Measurements from ENCODE around the gene CEPT1. TPM values are rescaled to one million over a fixed set of nuclear protein-coding genes. Genes with fewer than 3 reads are reported as not detected.

CEPT1 gene
- total and polyA plus RNA-seq, 7 donors, result 6.7 to 13.7 (median 10.0) TPM

GRCh38 chr1:111174070-111174469 lies 34.0 kb downstream of the CEPT1 start:
- TF ChIP-seq, protein P1, sequence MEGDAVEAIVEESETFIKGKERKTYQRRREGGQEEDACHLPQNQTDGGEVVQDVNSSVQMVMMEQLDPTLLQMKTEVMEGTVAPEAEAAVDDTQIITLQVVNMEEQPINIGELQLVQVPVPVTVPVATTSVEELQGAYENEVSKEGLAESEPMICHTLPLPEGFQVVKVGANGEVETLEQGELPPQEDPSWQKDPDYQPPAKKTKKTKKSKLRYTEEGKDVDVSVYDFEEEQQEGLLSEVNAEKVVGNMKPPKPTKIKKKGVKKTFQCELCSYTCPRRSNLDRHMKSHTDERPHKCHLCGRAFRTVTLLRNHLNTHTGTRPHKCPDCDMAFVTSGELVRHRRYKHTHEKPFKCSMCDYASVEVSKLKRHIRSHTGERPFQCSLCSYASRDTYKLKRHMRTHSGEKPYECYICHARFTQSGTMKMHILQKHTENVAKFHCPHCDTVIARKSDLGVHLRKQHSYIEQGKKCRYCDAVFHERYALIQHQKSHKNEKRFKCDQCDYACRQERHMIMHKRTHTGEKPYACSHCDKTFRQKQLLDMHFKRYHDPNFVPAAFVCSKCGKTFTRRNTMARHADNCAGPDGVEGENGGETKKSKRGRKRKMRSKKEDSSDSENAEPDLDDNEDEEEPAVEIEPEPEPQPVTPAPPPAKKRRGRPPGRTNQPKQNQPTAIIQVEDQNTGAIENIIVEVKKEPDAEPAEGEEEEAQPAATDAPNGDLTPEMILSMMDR (IDR thresholded peaks at IDR 0.05), result no peak
- DNase-seq, result no peak
- Histone ChIP-seq H3K36me3 (ENCODE audit: insufficient read depth in 1 of 2, low read depth in 1 of 2) (peaks cover 0 to 78% of the 10 kb centered on the region in 2 donors), H3K4me3 (no peak overlapping the region), H3K27me3 (ENCODE audit: insufficient read depth in 3 of 3, low read length in 2 of 3) (no peaks in the 10 kb centered on the region), H3K4me1 (no peaks in the 10 kb centered on the region), H3K27ac (no peak overlapping the region), H3K9me3 (no peaks in the 10 kb centered on the region)
- ATAC-seq, result no peak
- intact Hi-C loops (cut with DNase I), result loop anchor here in 1 of 2 donors (10.0 kb wide), 1 partner anchor 49 kb away; no protein-coding TSS in a partner anchor

DNA sequence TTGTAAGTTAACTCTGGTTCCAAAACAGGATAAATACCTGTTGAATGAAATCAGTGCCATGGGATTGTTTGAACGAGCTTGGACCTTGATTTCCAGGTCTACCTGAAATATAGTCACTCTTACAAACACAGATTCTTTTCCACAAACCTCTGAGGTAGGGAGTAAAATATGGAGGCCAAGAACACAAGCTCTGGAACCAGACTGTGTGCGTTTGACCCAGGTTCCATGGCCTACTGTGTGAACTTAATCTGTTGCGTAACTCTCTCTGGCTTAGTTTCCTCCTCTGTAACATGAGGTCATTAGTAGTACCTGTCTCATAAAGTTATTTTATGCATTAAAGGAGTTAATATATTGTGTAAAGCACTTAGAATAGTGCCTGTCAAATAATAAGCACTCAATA lies 35.3 kb downstream of the CEPT1 start:
- no peaks in the 10 kb centered on the region for H3K9me3 ChIP-seq
- H3K27me3 ChIP-seq (ENCODE audit: insufficient read depth in 3 of 3, low read length in 2 of 3), result no peaks in the 10 kb centered on the region
- no peak overlapping the region for H3K27ac ChIP-seq
- 79 to 98% (median 84%) methylated on average over 3 of the region's 3 CpGs for WGBS, 3 donors
- TF ChIP-seq, protein P1 (IDR thresholded peaks at IDR 0.05), result no peak
- peaks cover 7% of the 10 kb centered on the region for H3K4me1 ChIP-seq
- no peak for DNase-seq
- intact Hi-C loops (cut with DNase I), result loop anchor here in 1 of 2 donors (10.0 kb wide), 1 partner anchor 51 kb away; no protein-coding TSS in a partner anchor
- H3K36me3 ChIP-seq (ENCODE audit: insufficient read depth in 1 of 2, low read depth in 1 of 2), result peaks cover 0 to 76% of the 10 kb centered on the region in 2 donors
- H3K4me3 ChIP-seq, result no peak overlapping the region
- no peak for ATAC-seq

GRCh38 chr1:111176678-111177077 lies 36.7 kb downstream of the CEPT1 start:
- no peak for DNase-seq
- ATAC-seq, result no peak
- intact Hi-C loops (cut with DNase I), result loop anchor here in 1 of 2 donors (10.0 kb wide), 1 partner anchor 52 kb away; no protein-coding TSS in a partner anchor
- no peak overlapping the region for H3K4me3 ChIP-seq
- peaks cover 0 to 75% of the 10 kb centered on the region in 2 donors for H3K36me3 ChIP-seq (ENCODE audit: insufficient read depth in 1 of 2, low read depth in 1 of 2)
- no peaks in the 10 kb centered on the region for H3K27me3 ChIP-seq (ENCODE audit: insufficient read depth in 3 of 3, low read length in 2 of 3)
- no peaks in the 10 kb centered on the region for H3K9me3 ChIP-seq
- H3K4me1 ChIP-seq, result peaks cover 7% of the 10 kb centered on the region
- WGBS, 3 donors, result 85 to 93% (median 86%) methylated on average over 1 of the region's 1 CpG
- TF ChIP-seq, protein P1 (IDR thresholded peaks at IDR 0.05), result no peak
- H3K27ac ChIP-seq, result no peak overlapping the region

- intact Hi-C loops (cut with DNase I), result loop anchor here in 1 of 2 donors (10.0 kb wide), 1 partner anchor 55 kb away; no protein-coding TSS in a partner anchor
- ATAC-seq (no peak), DNase-seq (no peak)
- H3K9me3 ChIP-seq, result no peaks in the 10 kb centered on the region
- H3K27ac ChIP-seq, result no peak overlapping the region
- H3K27me3 ChIP-seq (ENCODE audit: insufficient read depth in 3 of 3, low read length in 2 of 3), result no peaks in the 10 kb centered on the region
- H3K4me3 ChIP-seq, result no peak overlapping the region
- H3K36me3 ChIP-seq (ENCODE audit: insufficient read depth in 1 of 2, low read depth in 1 of 2), result peaks cover 2 to 81% of the 10 kb centered on the region in 2 donors
- peaks cover 7% of the 10 kb centered on the region for H3K4me1 ChIP-seq
- TF ChIP-seq, protein P1 (IDR thresholded peaks at IDR 0.05), result no peak
Observed at GRCh38 chr1:111179968-111180533, 40.0 kb downstream of the CEPT1 start.

DNA sequence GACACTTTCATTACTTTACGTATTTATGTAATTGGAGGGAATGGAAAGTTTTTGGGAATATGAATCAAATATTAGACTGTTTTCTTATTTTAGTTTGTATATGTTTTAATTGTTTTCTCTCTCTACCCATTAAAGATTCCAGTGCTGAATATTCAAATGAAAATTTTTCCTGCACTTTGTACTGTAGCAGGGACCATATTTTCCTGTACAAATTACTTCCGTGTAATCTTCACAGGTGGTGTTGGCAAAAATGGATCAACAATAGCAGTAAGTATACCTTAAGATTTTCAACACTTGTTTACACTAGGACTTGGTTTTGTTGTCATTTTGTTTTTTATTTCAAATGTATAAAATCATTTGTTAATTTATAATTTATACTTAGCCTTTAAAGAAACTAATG lies 42.0 kb downstream of the CEPT1 start:
- Histone ChIP-seq H3K36me3 (ENCODE audit: insufficient read depth in 1 of 2, low read depth in 1 of 2) (peaks cover 2 to 81% of the 10 kb centered on the region in 2 donors), H3K27me3 (ENCODE audit: insufficient read depth in 3 of 3, low read length in 2 of 3) (no peaks in the 10 kb centered on the region), H3K4me3 (no peak overlapping the region), H3K4me1 (peaks cover 7% of the 10 kb centered on the region), H3K9me3 (no peaks in the 10 kb centered on the region), H3K27ac (no peak overlapping the region)
- no peak for ATAC-seq
- intact Hi-C loops (cut with DNase I), result no loop called here
- DNase-seq, result no peak
- 90 to 98% (median 96%) methylated on average over 2 of the region's 2 CpGs for WGBS, 3 donors
- TF ChIP-seq, protein P1 (IDR thresholded peaks at IDR 0.05), result no peak
